HCT116 (cell line): ENCODE results near the gene CMPK2.

Experiments used
- CEBPB ChIP-seq: IDR thresholded peaks from 2 replicates; pipeline ENCODE4 v1.6.1; 2012; ENCODE audit warnings: low read depth
- POLR2A ChIP-seq: IDR thresholded peaks from 2 replicates; pipeline ENCODE4 v1.7.0; 2011; ENCODE audit warnings: borderline replicate concordance; ENCODE audit not compliant: insufficient read depth, insufficient read length; ENCODE audit errors: extremely low read depth
- POLR2AphosphoS5 ChIP-seq: IDR thresholded peaks from 2 replicates; pipeline ENCODE4 v1.6.1; 2011; ENCODE audit warnings: mild to moderate bottlenecking, low read depth, low read length, moderate library complexity
- RAD21 ChIP-seq: IDR thresholded peaks from 2 replicates; pipeline ENCODE4 v1.6.1; 2012; ENCODE audit warnings: low read depth, mild to moderate bottlenecking
- SRF ChIP-seq: IDR thresholded peaks from 2 replicates; pipeline ENCODE4 v1.6.1; 2012; ENCODE audit warnings: low read depth
- YY1 ChIP-seq: IDR thresholded peaks from 2 replicates; pipeline ENCODE4 v1.6.1; 2011; ENCODE audit warnings: low read length, low read depth, moderate library complexity, mild to moderate bottlenecking; ENCODE audit not compliant: insufficient replicate concordance; ENCODE audit errors: extremely low read depth
- TF ChIP-seq, protein P1 (sequence below), 3 experiments: fragments of 200-600 bp in 1 of 3; sonication (generic) in 1 of 3; IDR thresholded peaks in 2 of 3; conservative IDR thresholded peaks in 1 of 3; 2 replicates each; pipeline ENCODE4 v1.5.1; 2012 to 2017; ENCODE audit warnings: low read depth in 2 of 3, low read length in 2 of 3, antibody characterized with exemption in 1 of 3, borderline replicate concordance in 1 of 3, control low read depth in 1 of 3, mild to moderate bottlenecking in 1 of 3, mixed read lengths in 1 of 3, mixed run types in 1 of 3, moderate library complexity in 1 of 3; ENCODE audit not compliant: insufficient read depth in 1 of 3

DNA sequence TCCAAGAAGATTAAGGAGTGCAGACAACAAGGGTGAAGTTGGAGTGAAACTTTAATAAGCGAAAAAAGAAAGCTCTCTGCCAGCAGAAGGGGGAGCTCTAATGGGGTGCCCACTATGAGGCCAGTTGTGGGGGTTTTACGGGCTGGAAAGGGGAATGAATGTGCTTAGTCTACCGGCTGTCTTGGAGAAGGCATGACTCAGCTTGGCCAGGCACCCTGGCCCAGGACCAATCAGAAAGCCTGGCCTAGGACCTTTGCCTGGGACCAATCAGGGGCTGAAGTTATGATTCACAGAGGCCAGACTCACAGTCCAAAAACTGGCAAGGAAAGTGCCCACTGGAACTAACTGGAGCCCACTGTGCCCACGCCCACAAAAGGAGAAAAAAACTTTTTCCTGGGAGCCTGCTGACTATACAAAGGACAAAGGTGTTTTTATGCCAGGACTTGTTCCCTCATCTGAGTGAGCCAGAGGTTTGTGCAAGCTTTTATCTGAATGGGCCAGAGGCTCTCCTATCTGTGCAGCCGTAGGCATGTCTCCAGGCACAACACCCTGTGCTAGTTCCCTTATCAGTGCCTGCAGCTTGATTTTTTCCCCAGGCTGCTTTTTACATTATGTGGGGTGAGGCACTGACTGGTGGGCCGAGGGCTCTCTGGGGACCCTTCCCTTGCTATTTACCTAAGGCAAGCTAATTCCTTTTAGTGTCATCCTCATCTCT, 18.6 kb downstream of the CMPK2 start:
- TF ChIP-seq, protein P1, sequence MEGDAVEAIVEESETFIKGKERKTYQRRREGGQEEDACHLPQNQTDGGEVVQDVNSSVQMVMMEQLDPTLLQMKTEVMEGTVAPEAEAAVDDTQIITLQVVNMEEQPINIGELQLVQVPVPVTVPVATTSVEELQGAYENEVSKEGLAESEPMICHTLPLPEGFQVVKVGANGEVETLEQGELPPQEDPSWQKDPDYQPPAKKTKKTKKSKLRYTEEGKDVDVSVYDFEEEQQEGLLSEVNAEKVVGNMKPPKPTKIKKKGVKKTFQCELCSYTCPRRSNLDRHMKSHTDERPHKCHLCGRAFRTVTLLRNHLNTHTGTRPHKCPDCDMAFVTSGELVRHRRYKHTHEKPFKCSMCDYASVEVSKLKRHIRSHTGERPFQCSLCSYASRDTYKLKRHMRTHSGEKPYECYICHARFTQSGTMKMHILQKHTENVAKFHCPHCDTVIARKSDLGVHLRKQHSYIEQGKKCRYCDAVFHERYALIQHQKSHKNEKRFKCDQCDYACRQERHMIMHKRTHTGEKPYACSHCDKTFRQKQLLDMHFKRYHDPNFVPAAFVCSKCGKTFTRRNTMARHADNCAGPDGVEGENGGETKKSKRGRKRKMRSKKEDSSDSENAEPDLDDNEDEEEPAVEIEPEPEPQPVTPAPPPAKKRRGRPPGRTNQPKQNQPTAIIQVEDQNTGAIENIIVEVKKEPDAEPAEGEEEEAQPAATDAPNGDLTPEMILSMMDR (IDR thresholded peaks at IDR 0.05 in 2 of 3, conservative IDR thresholded peaks at IDR 0.05 in 1 of 3; ENCODE audit: borderline replicate concordance in 1 of 3, insufficient read depth in 1 of 3, low read depth in 2 of 3, low read length in 2 of 3) = no peak
- no peak for TF ChIP-seq SRF
- TF ChIP-seq POLR2AphosphoS5 = no peak
- no peak for TF ChIP-seq RAD21
- TF ChIP-seq POLR2A = no peak
- no peak for TF ChIP-seq YY1
- TF ChIP-seq CEBPB = no peak
